Measurements from ENCODE around the gene LIPI. TPM values are rescaled to one million over a fixed set of nuclear protein-coding genes. Genes with fewer than 3 reads are reported as not detected.

LIPI gene
- total and polyA plus RNA-seq, 2 experiments from 2014 or later, result not detected

- Histone ChIP-seq H3K27ac (no peak overlapping the region), H3K4me2 (no peak overlapping the region), H3K9me2 (replicated peaks; ENCODE audit: insufficient read depth) (no peaks in the 10 kb centered on the region), H4K20me1 (ENCODE audit: insufficient read depth, poor library complexity, severe bottlenecking) (no peaks in the 10 kb centered on the region), H3K9me3 (ENCODE audit: low read depth) (no peaks in the 10 kb centered on the region), H3K36me3 (replicated peaks; ENCODE audit: insufficient read depth, low read depth) (no peaks in the 10 kb centered on the region), H2AFZ (no peak overlapping the region), H3K4me1 (ENCODE audit: insufficient read depth) (no peaks in the 10 kb centered on the region), H3K79me2 (no peaks in the 10 kb centered on the region), H3K27me3 (no peaks in the 10 kb centered on the region), H3K4me3 (no peak overlapping the region)
- TF ChIP-seq CTCF (IDR thresholded peaks at IDR 0.05; ENCODE audit: poor library complexity) (no peak), EZH2 (IDR thresholded peaks at IDR 0.05; ENCODE audit: borderline replicate concordance) (no peak), EZH2phosphoT487 (IDR thresholded peaks at IDR 0.05; ENCODE audit: low read depth, severe bottlenecking, unreplicated experiment) (no peak)
- no peak for DNase-seq (ENCODE audit: low spot score)
- 98% methylated on average over 32 of the region's 32 CpGs for WGBS (ENCODE audit: low lambda C conversion rate, missing lambda C conversion rate)
These were observed 135.2 kb downstream of the LIPI start for GRCh38 chr21:14075346-14076142.

- Histone ChIP-seq H3K4me2 (no peak overlapping the region), H3K36me3 (replicated peaks; ENCODE audit: insufficient read depth, low read depth) (no peaks in the 10 kb centered on the region), H3K79me2 (no peaks in the 10 kb centered on the region), H2AFZ (no peak overlapping the region), H3K27ac (no peak overlapping the region), H3K9me2 (replicated peaks; ENCODE audit: insufficient read depth) (no peaks in the 10 kb centered on the region), H3K4me3 (no peak overlapping the region), H4K20me1 (ENCODE audit: insufficient read depth, poor library complexity, severe bottlenecking) (no peaks in the 10 kb centered on the region), H3K27me3 (no peaks in the 10 kb centered on the region), H3K9me3 (ENCODE audit: low read depth) (no peaks in the 10 kb centered on the region), H3K4me1 (ENCODE audit: insufficient read depth) (no peaks in the 10 kb centered on the region)
- WGBS (ENCODE audit: low lambda C conversion rate, missing lambda C conversion rate), result 99% methylated on average over 17 of the region's 17 CpGs
- TF ChIP-seq EZH2phosphoT487 (IDR thresholded peaks at IDR 0.05; ENCODE audit: low read depth, severe bottlenecking, unreplicated experiment), result no peak
- no peak for TF ChIP-seq EZH2 (IDR thresholded peaks at IDR 0.05; ENCODE audit: borderline replicate concordance)
- no peak for TF ChIP-seq CTCF (IDR thresholded peaks at IDR 0.05; ENCODE audit: poor library complexity)
- DNase-seq (ENCODE audit: low spot score), result no peak
These were observed 136.6 kb downstream of the LIPI start for GRCh38 chr21:14074177-14074576.

- no peaks in the 10 kb centered on the region for H3K36me3 ChIP-seq (replicated peaks; ENCODE audit: insufficient read depth, low read depth)
- no peaks in the 10 kb centered on the region for H4K20me1 ChIP-seq (ENCODE audit: insufficient read depth, poor library complexity, severe bottlenecking)
- 93% methylated on average over 16 of the region's 16 CpGs for WGBS (ENCODE audit: low lambda C conversion rate, missing lambda C conversion rate)
- H3K79me2 ChIP-seq, result no peaks in the 10 kb centered on the region
- no peak overlapping the region for H3K27ac ChIP-seq
- no peak for TF ChIP-seq EZH2 (IDR thresholded peaks at IDR 0.05; ENCODE audit: borderline replicate concordance)
- TF ChIP-seq EZH2phosphoT487 (IDR thresholded peaks at IDR 0.05; ENCODE audit: low read depth, severe bottlenecking, unreplicated experiment), result no peak
- no peak for TF ChIP-seq CTCF (IDR thresholded peaks at IDR 0.05; ENCODE audit: poor library complexity)
- no peak for DNase-seq (ENCODE audit: low spot score)
- no peak overlapping the region for H3K4me3 ChIP-seq
- H3K9me3 ChIP-seq (ENCODE audit: low read depth), result no peaks in the 10 kb centered on the region
- H3K9me2 ChIP-seq (replicated peaks; ENCODE audit: insufficient read depth), result no peaks in the 10 kb centered on the region
- H3K27me3 ChIP-seq, result no peaks in the 10 kb centered on the region
- no peak overlapping the region for H3K4me2 ChIP-seq
- H2AFZ ChIP-seq, result no peak overlapping the region
- H3K4me1 ChIP-seq (ENCODE audit: insufficient read depth), result no peaks in the 10 kb centered on the region
These were observed 137.1 kb downstream of the LIPI start for GRCh38 chr21:14073615-14074014.
